ENCODE results near the gene RANGAP1. TPM values are rescaled to one million over a fixed set of nuclear protein-coding genes. Genes with fewer than 3 reads are reported as not detected.

RANGAP1 gene
- polyA plus RNA-seq, 4 donors, result 45.4 to 60.6 (median 56.8) TPM

DNA sequence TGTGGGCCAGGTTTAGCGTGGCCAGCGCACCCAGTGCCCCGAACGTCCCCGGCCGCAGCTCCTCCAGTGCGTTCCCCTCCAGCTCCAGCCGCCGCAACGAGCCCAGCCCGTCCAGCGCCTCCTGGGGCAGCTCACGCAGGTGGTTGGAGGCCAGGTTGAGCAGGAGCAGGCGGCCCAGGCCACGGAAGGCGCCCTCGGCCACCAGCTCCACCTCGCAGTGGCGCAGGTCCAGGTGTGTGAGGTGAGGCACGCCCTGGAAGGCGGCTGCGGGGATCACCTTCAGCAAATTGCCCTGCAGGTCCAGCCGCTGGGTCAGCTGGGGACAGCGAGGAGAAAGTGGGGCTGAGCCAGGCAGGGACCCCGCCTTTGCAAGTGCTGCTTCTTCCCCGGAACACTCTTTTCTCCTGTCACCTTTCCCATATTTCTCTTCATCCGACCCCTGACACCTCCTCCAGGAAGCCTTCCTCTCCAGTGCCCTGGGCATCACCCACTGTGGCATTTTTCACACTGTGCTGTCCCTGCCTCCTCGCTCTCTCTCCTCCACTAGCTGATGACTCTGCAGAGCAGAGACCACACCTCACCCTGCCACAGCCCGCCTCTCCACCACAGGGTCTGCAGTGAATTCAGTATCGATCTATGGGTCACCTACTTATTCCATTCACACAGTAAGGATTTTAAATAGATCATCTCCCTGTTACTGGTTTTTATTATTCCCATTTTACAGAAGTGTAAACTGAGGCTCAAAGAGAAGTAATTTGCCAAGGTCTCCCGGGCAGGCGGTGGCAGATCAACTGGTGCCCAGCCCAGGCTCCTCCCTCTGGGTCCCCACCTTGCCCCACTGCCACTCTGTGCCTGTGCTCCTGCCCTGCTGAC is 47.2 kb downstream of the RANGAP1 start:
- DNase-seq (ENCODE audit: low read depth in 4 of 4, low spot score in 2 of 4), result no peak

DNA sequence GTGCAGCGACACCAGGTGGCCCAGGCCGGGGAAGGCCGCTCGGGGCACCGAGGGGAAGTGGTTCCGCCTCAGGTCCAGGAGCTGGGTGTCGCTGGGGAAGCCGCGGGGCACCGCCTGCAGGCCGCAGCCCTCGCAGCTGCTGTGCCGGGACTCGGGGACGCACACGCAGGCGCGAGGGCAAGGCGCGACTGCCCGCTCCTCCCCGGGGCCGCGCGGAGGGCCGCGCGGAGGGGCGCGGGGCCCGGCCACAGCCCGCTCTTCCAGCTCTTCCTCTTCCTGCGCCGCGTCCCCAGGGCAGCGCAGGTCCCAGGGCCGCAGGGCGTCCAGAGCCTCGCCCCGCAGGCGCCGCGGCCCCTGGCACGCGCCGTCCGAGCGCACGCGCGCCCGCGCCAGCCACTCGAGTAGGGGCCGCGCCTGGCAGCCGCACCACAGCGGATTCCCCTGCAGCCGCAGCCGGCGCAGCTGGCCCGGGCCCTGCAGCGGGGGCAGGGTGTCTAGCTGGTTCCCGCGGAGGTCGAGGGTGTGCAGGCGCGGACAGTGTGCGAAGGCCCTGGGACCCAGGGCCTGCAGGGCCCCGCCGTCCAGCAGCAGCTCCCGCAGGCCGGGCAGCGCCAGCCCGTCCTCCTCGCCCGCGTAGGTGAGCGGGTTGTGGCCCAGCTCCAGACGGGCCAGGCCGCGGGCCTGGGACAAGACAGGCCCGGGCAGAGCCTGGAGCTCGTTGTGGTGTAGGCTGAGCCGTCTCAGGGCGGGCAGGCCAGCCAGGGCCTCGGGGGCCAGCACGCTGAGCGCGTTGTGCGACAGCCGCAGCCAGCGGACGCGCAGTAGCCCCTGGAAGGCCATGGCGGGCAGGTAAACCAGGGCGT is 48.0 kb downstream of the RANGAP1 start:
- DNase-seq (ENCODE audit: low read depth in 4 of 4, low spot score in 2 of 4), result peak in 1 of 4 donors; percentile 52

DNA sequence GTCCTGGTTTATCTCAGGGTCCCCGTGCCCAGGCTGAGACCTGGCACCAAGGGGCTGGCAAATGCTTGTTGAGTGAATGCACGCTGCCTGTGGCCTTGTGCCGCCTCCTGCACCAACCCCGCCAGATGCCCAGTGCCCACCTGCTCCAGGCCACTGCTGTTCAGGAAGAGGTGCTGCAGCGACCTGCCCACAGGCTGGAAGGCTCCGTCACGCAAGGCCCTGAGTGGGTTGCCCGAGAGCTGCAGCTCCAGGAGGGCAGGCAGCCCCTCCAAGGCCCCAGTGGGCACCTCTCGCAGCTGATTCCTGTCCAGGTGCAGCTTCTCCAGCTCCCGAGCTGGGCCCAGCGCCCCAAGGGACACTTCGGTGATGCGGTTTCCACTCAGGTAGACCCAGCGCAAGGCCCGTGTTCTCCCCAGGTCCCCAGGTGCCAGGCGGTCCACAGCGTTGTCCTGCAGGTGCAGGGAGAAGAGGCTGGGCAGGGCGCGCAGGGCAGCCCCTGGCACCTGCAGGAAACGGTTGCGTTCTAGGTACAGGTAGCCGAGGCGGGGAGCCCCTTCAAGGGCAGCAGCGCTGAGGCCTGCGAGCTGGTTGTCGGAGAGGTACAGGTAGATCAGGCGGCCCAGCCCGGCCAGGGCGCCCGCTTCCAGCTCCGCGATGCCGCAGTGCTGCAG is 48.8 kb downstream of the RANGAP1 start:
- no peak for DNase-seq (ENCODE audit: low read depth in 4 of 4, low spot score in 2 of 4)

DNA sequence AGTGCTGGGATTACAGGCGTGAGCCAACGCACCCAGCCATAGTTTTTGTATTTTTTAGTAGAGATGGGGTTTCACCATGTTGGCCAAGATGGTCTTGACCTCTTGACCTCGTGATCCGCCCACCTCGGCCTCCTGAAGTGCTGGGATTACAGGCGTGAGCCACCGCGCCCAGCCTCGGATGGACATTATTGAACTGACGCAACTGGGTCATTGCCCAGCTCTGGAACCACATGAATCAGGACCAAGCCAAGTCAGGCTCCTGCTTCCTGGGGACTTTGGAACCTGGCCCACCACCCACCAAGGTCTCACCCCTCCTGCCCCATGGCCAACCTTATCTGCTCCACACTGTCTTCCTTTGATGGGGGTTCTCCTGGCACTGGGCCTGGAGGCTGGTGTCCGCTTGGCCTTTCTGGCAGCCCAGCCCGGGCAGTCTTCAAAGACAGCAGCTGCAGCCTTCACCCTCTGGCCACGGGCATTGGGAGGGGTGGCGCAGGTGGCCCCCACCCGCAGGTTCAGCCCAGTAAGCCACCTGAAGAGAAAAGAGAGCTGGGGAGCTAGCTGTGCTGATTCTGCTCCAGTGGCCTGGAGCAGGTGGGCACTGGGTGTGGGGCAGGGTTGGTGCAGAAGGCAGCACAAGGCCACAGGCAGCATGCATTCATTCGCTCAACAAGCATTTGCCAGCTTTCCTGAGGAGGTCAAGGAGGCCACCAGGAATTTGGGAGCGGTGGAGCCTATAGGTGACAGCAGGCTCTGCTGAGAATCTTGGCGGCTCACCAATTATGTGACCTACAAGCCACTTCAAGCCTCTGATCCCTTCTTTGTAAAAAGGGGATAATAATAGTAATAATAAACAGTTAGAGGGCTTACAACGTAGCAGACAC is 50.9 kb downstream of the RANGAP1 start:
- no peak for DNase-seq (ENCODE audit: low read depth in 4 of 4, low spot score in 2 of 4)

DNA sequence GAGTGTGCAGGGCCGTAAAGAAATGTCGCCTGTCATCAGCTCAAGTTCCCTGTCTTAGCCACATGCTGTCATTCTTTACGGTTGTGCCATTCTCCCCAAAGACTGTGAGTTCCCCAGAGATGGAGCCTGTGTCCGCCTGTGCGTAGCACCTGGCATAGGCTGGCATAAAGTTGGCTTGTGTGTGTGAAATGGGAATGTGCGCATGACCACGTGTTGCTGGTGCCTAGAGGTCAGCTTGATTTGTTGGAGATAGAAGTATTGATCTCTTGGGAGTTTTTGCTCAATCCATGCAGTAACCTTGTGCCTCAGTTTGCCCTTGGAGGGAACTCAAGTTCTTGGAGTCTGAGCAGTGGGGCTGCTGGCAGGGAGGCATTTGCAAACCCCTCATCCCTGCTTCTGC is 54.6 kb downstream of the RANGAP1 start:
- no peak for DNase-seq (ENCODE audit: low read depth in 4 of 4, low spot score in 2 of 4)

DNA sequence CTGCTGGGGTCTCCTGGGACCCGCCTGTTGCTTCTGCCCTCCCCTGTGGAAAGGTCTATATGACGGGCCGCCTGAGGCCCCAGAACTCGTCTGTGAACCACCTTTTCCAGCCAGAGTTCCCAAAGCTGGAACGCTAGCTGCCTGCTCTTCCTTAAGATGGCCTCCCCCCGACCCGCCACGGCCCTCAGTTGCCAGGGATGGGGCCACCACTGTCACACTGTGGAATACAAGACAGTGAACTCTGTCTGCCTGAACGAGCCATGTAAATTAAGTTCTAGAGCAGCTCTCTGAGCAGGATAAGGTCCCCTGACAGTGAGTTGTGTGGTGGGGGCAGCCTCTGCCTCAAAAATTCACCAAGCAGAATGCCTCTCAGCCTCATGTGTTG is 55.6 kb downstream of the RANGAP1 start:
- DNase-seq (ENCODE audit: low read depth in 4 of 4, low spot score in 2 of 4), result no peak

DNA sequence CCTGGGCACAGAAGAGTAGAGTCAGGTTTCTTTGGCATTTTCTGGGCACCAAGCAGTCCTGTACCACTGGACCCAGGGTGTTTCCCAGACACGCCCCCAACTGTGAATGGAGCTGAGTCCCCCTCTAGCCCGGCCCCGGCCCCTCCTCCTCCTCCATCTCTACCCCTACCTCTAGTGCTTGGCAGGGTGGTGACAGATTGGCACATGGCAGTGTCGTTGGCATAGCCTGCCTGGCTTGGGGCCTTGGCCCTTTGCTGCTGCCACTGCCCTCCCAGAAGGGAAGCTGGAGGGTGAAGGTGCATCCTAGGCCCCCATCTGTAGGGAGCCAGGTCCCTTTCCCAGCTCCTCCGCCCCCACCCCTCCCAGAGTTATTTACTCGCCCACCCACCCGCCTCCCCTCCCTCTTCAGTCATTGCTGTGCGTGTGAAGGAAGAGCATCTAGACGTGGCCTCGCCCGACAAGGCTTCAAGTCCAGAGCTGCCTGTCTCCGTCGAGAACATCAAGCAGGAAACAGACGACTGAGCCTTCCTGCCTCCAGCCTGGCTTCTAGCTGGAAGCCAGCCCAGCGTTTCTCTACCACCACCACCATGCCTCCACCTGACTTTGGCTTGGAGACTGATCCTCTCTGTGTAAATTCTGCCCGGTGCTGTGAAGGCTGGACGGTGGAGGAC is 56.1 kb downstream of the RANGAP1 start:
- no peak for DNase-seq (ENCODE audit: low read depth in 4 of 4, low spot score in 2 of 4)

DNA sequence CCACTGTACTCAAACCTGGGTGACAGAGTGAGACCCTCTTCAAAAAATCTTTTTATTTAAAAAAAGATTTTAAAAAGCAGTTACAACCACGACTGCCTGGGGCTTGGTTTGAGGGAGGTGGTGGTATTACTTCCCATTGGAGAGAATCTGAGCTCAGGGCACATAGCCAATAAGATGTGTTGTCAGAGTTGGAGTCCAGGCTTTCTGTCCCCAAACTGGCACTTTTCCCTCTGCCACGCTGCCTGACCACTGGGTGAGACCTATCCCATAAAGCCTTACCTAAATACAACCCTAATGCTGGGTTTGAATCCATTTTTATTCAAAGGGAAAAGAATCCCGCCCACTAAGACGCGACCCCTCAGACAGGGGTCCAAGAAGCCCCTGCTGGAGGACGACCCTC is 56.8 kb downstream of the RANGAP1 start:
- no peak for DNase-seq (ENCODE audit: low read depth in 4 of 4, low spot score in 2 of 4)

DNA sequence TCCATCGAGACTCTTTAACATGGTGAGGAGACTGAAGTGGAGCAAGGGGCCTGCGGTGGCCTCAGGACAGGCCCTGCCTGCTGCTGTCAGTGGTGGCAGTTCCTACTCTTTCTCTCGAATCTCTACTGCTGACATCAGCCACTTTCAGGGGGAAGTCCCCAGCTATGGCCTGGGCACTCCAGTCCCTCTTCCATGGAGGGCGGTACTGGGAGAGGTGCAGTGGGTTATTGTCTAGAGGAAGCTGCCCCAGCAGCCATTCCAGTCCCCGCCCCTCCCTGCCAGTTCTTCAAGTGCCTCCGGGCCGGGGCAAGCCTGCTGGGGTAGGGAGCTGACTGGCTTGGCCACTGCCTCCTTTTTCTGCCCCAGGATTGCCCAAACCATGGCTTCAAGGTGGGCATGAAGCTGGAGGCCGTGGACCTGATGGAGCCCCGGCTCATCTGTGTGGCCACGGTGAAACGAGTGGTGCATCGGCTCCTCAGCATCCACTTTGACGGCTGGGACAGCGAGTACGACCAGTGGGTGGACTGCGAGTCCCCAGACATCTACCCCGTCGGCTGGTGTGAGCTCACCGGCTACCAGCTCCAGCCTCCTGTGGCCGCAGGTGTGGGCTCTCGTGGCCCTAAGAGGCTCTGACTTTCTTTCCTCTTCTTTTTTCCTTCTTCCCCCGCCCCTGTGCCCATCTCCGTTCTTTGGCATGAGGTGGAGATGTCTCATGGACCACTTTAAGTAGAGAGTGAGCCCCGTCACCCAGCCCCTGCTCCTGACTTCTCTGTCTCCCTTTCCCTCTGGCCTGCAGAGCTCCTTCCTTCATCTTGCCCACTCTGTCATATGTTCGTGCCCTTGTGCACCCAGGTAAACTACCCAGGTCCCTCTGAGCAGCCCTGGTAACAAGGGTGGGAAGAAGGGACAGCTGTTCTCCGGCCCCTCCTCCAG is 59.0 kb downstream of the RANGAP1 start:
- no peak for DNase-seq (ENCODE audit: low read depth in 4 of 4, low spot score in 2 of 4)

DNA sequence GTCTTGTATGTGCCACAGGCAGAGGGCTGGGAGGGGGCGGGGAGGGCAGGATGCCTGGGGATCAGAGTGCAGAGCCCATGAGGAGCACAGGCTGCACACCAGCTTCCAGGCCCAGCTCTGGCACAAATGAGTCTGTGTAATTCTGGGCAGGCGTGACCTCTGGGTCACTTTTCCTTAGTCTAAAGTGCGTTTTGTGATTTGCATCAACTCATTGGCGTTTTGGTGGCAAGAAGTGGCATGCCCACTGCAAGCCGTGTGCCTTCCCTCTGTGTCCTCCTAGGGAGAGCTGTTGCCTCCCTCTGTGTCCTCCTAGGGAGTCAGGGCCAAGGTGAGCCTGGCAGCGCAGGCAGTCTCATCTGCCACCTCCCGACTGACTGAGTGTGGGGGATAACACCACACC is 62.5 kb downstream of the RANGAP1 start:
- DNase-seq (ENCODE audit: low read depth in 4 of 4, low spot score in 2 of 4), result no peak

DNA sequence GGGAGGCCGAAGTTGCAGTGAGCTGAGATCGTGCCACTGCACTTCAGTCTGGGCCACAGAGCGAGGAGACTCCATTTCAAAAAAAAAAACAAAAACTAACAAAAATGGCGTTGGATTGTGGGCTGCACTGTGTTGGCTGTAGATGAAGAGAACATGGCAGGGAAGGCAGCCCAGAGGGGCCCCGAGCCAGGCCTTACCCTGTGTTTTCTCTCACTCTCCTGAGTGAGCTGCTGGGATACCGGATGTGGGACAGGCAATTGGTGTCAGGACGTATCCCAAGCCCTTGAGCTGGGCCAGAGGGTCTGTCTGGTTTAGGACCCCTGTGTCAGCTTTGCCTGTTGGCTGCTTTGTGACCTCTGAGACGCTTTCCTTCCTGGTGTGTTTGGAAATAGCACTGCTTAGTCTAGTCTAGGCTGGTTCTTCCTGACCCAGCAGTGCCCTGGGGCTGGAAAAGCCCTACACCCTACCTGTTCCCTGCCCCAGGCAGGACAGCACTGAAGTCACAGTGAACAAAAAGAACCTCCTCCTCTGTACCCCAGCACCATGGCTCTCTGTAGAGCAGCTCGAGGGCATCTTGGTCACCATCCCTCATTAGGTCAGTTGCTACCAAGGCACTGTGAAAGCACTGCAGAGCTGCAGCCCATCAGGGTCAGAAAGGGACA is 63.0 kb downstream of the RANGAP1 start:
- no peak for DNase-seq (ENCODE audit: low read depth in 4 of 4, low spot score in 2 of 4)

DNA sequence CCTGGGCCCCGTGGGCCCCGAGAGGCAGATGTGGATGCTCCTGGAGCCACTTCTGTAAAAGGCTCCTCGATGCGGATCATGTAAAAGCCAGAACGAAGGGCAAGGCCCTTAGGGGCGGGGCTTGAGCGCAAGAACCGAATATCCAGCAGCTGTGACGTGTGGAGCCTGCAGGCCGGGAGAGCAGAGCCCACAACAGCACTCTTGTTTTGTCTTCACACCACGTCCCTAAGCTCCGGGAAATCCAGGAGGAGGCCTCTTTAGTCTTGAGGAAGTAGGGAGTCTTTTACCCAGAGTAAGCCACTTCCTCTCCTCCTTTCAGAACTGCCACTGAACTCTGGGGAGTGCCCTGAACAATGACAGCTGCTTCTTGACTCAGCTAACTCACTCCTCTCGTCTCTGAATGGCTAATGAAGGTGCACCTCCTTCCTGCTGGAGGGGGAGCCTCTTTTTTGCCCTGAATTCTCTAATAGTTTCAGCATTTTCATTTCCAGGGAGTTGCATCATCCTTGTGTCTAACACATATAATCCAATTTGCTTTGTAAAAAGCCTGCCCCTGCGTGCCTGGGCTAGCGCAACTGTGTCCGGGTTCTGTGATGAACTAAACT is 68.3 kb downstream of the RANGAP1 start:
- no peak for DNase-seq (ENCODE audit: low read depth in 4 of 4, low spot score in 2 of 4)

DNA sequence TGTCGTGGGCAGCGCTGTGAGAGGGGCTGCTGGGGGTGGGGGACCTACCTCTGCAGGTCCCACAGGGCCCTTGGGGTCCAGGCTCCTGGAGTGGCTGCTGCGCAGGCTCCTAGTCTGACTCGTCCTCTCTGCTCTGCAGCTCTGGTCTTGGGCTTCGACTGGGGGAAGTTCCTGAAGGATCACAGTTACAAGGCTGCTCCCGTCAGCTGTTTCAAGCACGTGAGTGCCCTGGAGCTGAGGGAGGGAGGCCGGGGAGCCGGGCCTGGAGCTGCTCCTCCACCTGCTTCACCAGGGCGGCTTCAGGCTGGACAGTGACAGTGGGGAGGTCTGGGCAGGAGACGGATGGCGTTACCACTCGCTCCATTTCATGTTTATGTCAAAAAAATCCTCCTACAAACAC is 69.0 kb downstream of the RANGAP1 start:
- DNase-seq (ENCODE audit: low read depth in 4 of 4, low spot score in 2 of 4), result no peak

DNA sequence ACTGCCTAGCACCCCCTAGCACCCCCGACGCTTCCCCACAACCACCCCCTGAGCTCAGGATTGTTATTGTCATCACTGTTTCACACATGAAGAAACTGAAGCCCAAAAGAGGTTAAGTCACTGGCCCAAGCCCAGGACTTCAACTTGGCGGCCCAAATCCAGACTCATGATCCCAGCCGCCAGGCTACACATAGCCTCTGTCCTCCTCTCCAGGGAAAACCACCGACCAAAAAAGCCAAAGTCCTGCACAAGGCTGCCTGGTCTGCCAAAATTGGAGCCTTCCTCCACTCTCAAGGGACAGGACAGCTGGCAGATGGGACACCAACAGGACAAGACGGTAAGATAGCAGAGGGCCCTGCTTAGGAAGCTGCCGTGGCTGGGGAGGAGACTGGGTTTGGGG is 70.1 kb downstream of the RANGAP1 start:
- DNase-seq (ENCODE audit: low read depth in 4 of 4, low spot score in 2 of 4), result no peak

DNA sequence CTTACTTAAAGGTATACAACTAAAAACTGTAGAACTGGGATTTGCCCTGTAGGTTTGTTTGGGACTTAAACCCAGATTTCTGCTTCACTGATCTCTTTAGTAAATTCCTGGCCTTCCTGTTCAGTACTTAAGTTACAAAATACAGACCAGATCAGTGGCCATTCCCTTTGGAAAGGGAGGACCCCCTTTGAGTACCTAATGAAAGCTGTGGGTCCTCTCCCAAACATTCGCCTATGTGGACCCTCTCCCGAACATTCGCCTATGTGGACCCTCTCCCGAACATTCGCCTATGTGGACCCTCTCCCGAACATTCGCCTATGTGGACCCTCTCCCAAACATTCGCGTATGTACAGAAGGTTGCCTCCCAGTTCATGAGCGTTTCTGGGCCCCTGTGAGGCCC is 70.6 kb downstream of the RANGAP1 start:
- DNase-seq (ENCODE audit: low read depth in 4 of 4, low spot score in 2 of 4), result no peak

DNA sequence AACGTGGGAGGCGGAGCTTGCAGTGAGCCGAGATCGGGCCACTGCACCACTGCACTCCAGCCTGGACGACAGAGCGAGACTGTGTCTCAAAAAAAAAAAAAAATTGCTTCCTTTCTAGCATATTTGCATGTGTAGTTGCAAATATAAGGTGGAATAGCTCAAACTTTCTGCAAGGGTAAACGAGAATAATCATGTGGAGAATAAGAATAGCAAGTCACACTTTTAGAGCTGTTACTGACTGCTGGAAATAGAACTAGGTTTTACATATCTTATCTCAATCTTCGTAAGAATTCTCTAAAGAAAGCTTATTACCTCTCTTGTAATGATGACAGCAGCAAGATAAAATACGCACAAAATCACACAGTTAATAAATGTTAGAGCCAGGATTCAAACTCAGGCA is 79.3 kb downstream of the RANGAP1 start:
- DNase-seq (ENCODE audit: low read depth in 4 of 4, low spot score in 2 of 4), result no peak

DNA sequence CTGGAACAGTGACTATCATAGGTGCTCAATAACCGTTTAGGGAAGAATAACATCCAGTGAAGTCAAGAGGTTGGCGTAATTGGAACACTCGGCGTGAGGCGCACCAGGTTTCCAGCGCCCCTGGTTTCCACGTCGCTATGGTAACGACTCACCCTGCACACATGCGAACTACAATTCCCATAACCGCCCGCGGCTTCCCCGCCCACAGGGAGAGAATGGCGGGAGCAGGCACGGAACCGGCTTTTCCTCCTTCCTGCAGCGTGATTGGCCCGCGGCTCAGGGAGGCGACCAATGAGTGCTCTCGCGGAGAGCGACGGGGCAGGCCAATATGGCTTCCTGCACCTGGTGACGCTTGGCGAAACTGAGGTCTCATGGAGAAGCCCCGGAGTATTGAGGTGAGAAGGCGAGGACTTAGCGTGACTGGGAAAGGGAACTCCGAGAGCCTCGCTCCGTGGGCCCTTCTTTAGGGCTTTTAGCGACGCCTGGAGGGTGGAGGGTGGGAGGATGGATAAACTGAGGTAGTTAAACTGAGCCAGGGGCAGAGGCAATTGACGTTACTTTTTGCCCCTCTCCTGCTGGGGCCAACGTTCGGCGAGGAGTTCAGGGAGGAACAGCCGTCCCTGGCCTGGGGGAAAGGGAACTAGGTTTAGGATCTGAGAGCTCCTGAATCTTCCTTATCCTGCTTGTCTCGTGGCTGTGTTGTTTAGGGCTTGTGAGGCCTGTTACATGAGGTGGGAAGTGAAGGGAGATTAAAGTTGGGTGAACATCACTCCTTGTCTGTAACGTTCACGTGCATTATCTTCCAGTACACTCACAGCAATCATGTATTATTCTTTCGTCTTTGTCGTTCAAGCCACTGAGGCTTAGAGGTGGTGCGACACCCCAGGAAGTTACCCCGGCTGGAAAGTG is 80.7 kb downstream of the RANGAP1 start, which contains the start of gene L3MBTL2:
Gene L3MBTL2, plus strand, starts transcription at position 321 of the 909 bp plus-strand sequence. Its CDS starts 51 bp downstream, at position 372.
- DNase-seq (ENCODE audit: low read depth in 4 of 4, low spot score in 2 of 4), result peak; percentile 73 to 97 (median 86)

All from left renal cortex interstitium (tissue), 4 donors.